ENCODE measurements around the gene CADM2. TPM values are rescaled to one million over a fixed set of nuclear protein-coding genes. Genes with fewer than 3 reads are reported as not detected.

Gene CADM2
- total RNA-seq, 1 experiment from 2014 or later = not detected

- intact Hi-C loops (cut with micrococcal nuclease; ENCODE audit: unreplicated experiment) = no loop called here
- Histone ChIP-seq H3K9me3 (no peaks in the 10 kb centered on the region), H3K27me3 (replicated peaks; ENCODE audit: control insufficient read depth, insufficient read depth, low read length) (no peaks in the 10 kb centered on the region), H3K4me3 (ENCODE audit: low read depth, low read length) (no peak overlapping the region), H3K36me3 (ENCODE audit: control insufficient read depth, insufficient read depth, low read length) (no peaks in the 10 kb centered on the region), H3K4me1 (no peaks in the 10 kb centered on the region)
- Mint-ChIP-seq H3K4me1 (ENCODE audit: low read depth, unreplicated experiment) (no peaks in the 10 kb centered on the region), H3K36me3 (ENCODE audit: insufficient read depth, unreplicated experiment) (no peaks in the 10 kb centered on the region), H3K27me3 (ENCODE audit: insufficient read depth, unreplicated experiment) (no peaks in the 10 kb centered on the region), H3K9me3 (ENCODE audit: unreplicated experiment) (no peaks in the 10 kb centered on the region), H3K4me3 (ENCODE audit: unreplicated experiment) (no peak overlapping the region), H3K27ac (ENCODE audit: unreplicated experiment) (no peak overlapping the region)
- CTCF ChIA-PET = no interaction called here
- TF ChIP-seq CTCF (IDR thresholded peaks at IDR 0.05; ENCODE audit: insufficient read depth in 1 of 2, low read depth in 1 of 2, low read length in 1 of 2, severe bottlenecking in 1 of 2, unreplicated experiment in 1 of 2) = no peak
- POLR2A ChIA-PET = no interaction called here
- no TSS peak for BruUV-seq (replicated peaks)
- no peak for DNase-seq
Measured at GRCh38 chr3:85586018-85586417, 627.2 kb downstream of the CADM2 start.

DNA sequence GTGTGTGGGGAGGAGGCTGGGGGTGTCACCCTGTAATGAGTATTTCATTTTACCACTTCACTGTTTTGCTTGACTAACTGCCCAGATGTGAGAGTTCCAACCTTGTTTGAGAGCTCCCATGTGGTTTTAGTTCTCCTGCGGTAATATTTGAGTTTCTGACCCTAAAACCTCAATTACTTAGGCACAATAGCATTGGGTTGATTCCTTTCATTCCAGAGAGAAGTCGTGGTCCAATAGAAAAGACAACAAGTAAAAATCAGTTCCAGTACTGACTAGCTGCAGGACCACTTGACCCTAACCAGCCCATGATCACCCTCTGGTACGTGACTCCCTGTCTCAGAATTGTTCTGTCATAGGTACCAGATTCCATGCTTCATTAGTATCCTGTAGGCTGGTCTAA lies 630.4 kb downstream of the CADM2 start:
- no peaks in the 10 kb centered on the region for H3K27me3 ChIP-seq (replicated peaks; ENCODE audit: control insufficient read depth, insufficient read depth, low read length)
- POLR2A ChIA-PET = no interaction called here
- no peaks in the 10 kb centered on the region for H3K9me3 Mint-ChIP-seq (ENCODE audit: unreplicated experiment)

GRCh38 chr3:85591451-85591850 lies 632.7 kb downstream of the CADM2 start:
- H3K4me3 ChIP-seq (ENCODE audit: low read depth, low read length) = no peak overlapping the region
- intact Hi-C loops (cut with micrococcal nuclease; ENCODE audit: unreplicated experiment) = no loop called here
- H3K9me3 ChIP-seq = no peaks in the 10 kb centered on the region
- H3K36me3 Mint-ChIP-seq (ENCODE audit: insufficient read depth, unreplicated experiment) = no peaks in the 10 kb centered on the region
- no peaks in the 10 kb centered on the region for H3K27me3 Mint-ChIP-seq (ENCODE audit: insufficient read depth, unreplicated experiment)
- BruUV-seq (replicated peaks) = no TSS peak
- no peaks in the 10 kb centered on the region for H3K4me1 ChIP-seq
- no peaks in the 10 kb centered on the region for H3K27me3 ChIP-seq (replicated peaks; ENCODE audit: control insufficient read depth, insufficient read depth, low read length)
- H3K9me3 Mint-ChIP-seq (ENCODE audit: unreplicated experiment) = no peaks in the 10 kb centered on the region
- no peak overlapping the region for H3K4me3 Mint-ChIP-seq (ENCODE audit: unreplicated experiment)
- CTCF ChIA-PET = no interaction called here
- no peaks in the 10 kb centered on the region for H3K36me3 ChIP-seq (ENCODE audit: control insufficient read depth, insufficient read depth, low read length)
- H3K4me1 Mint-ChIP-seq (ENCODE audit: low read depth, unreplicated experiment) = no peaks in the 10 kb centered on the region
- no peak for DNase-seq
- H3K27ac Mint-ChIP-seq (ENCODE audit: unreplicated experiment) = no peak overlapping the region
- TF ChIP-seq CTCF (IDR thresholded peaks at IDR 0.05; ENCODE audit: insufficient read depth in 1 of 2, low read depth in 1 of 2, low read length in 1 of 2, severe bottlenecking in 1 of 2, unreplicated experiment in 1 of 2) = no peak
- POLR2A ChIA-PET = no interaction called here

More for the DNA sequence above, 630.4 kb downstream of the CADM2 start:
- no peak for TF ChIP-seq CTCF (IDR thresholded peaks at IDR 0.05; ENCODE audit: insufficient read depth in 1 of 2, low read depth in 1 of 2, low read length in 1 of 2, severe bottlenecking in 1 of 2, unreplicated experiment in 1 of 2)
- Mint-ChIP-seq H3K27me3 (ENCODE audit: insufficient read depth, unreplicated experiment) (no peaks in the 10 kb centered on the region), H3K4me3 (ENCODE audit: unreplicated experiment) (no peak overlapping the region), H3K4me1 (ENCODE audit: low read depth, unreplicated experiment) (no peaks in the 10 kb centered on the region), H3K36me3 (ENCODE audit: insufficient read depth, unreplicated experiment) (no peaks in the 10 kb centered on the region), H3K27ac (ENCODE audit: unreplicated experiment) (no peak overlapping the region)
- no peaks in the 10 kb centered on the region for H3K9me3 ChIP-seq
- DNase-seq = no peak
- BruUV-seq (replicated peaks) = no TSS peak
- H3K4me3 ChIP-seq (ENCODE audit: low read depth, low read length) = no peak overlapping the region
- H3K36me3 ChIP-seq (ENCODE audit: control insufficient read depth, insufficient read depth, low read length) = no peaks in the 10 kb centered on the region
- CTCF ChIA-PET = no interaction called here
- intact Hi-C loops (cut with micrococcal nuclease; ENCODE audit: unreplicated experiment) = no loop called here
- H3K4me1 ChIP-seq = no peaks in the 10 kb centered on the region

Measured in Caco-2 (cell line).